Measurements from ENCODE around the gene NRG2. TPM values are rescaled to one million over a fixed set of nuclear protein-coding genes. Genes with fewer than 3 reads are reported as not detected.

NRG2 gene
- total RNA-seq, 1 experiment from 2014 or later, result 0.91 TPM

DNA sequence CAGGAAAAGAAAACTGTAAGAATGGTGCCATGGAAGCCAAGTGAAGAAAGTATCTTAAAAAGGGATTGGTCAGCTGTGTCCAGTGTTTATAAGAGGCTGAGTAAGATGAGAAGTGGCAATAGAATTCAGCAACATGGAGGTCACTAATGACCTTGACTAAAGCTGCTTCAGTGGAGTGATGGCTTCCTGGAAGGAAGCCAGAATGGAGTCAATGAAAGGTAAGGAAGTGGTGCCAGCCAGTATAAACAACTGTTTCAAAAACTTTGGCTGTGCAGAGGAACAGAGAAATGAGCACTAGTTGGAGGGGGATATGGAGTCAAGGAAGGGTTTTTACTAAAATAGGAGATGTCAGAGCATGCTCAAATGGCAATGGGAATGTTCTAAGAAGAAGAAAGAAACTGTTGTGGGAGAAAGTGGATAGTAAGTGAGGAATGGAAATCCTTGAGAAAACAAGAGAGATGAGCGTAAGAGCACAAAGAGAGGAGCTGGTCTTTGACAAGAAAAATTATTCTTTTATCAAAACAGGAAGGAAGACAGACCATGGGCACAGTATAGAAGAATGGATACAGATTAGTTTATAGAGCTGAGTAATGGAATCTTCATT lies 11.1 kb upstream of the NRG2 start:
- ATAC-seq (no peak), DNase-seq (ENCODE audit: low read depth, low spot score) (no peak)
- H2AFZ ChIP-seq (ENCODE audit: low read depth, low read length, poor library complexity, severe bottlenecking), result no peak overlapping the region
- no TSS peak for BruUV-seq (replicated peaks)
- ChIA-PET CTCF (no interaction called here), RAD21 (ENCODE audit: low non-redundant PET in 1 of 2, low total read pairs in 2 of 2, uncharacterized antibody in 2 of 2, unreplicated experiment in 2 of 2) (no interaction called here), POLR2A (no interaction called here)
- no peak overlapping the region for H3K27ac ChIP-seq (ENCODE audit: low read depth, low read length)
- H3K36me3 ChIP-seq (ENCODE audit: control insufficient read depth in 1 of 2, insufficient read depth in 2 of 2, low read length in 2 of 2), result no peaks in the 10 kb centered on the region
- peaks cover 28% of the 10 kb centered on the region for H3K27me3 ChIP-seq (ENCODE audit: insufficient read depth, low read length)
- TF ChIP-seq, protein P1, sequence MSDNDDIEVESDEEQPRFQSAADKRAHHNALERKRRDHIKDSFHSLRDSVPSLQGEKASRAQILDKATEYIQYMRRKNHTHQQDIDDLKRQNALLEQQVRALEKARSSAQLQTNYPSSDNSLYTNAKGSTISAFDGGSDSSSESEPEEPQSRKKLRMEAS (IDR thresholded peaks at IDR 0.05), result no peak
- TF ChIP-seq ELF1 (IDR thresholded peaks at IDR 0.05; ENCODE audit: borderline replicate concordance, low read depth), result no peak
- H3K4me3 ChIP-seq (replicated peaks in 1 of 2; ENCODE audit: low read depth in 1 of 2, low read length in 2 of 2), result no peak overlapping the region
- H3K9me3 ChIP-seq (ENCODE audit: control insufficient read depth in 1 of 2, insufficient read depth in 1 of 2, low read depth in 1 of 2, low read length in 2 of 2), result no peaks in the 10 kb centered on the region
- no peak overlapping the region for H3K4me2 ChIP-seq (ENCODE audit: low read length)
- no peaks in the 10 kb centered on the region for H3K4me1 ChIP-seq (ENCODE audit: control insufficient read depth in 1 of 2, insufficient read depth in 2 of 2, low read length in 2 of 2)
- no peaks in the 10 kb centered on the region for H3K9me2 ChIP-seq (ENCODE audit: insufficient read depth)
- intact Hi-C loops (cut with micrococcal nuclease), result no loop called here
- H4K20me1 ChIP-seq (ENCODE audit: insufficient read depth), result no peaks in the 10 kb centered on the region
- H3K9ac ChIP-seq (ENCODE audit: low read length), result no peak overlapping the region
- H3K79me2 ChIP-seq (ENCODE audit: insufficient read depth, low read length), result no peaks in the 10 kb centered on the region

DNA sequence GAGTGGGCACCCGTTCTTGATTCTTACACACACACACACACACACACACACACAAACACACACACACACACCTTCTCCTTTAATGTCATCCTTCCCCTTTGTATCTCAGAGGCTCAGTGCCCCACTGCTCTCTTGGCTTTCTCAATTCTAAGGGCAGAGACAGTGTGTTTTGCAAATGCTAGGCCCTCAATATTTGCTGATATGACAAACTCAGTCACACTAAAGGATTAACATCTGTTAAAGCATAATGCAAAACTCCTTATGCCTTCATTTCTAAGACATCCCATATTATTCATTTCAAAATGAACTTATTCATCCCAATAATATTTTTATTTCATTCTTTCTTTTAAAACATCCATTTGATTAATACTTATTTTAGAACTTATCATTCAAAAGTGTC lies 8.9 kb upstream of the NRG2 start:
- H4K20me1 ChIP-seq (ENCODE audit: insufficient read depth), result no peaks in the 10 kb centered on the region
- CTCF ChIA-PET, result no interaction called here
- no TSS peak for BruUV-seq (replicated peaks)
- H3K9ac ChIP-seq (ENCODE audit: low read length), result no peak overlapping the region
- H3K4me1 ChIP-seq (ENCODE audit: control insufficient read depth in 1 of 2, insufficient read depth in 2 of 2, low read length in 2 of 2), result no peaks in the 10 kb centered on the region
- POLR2A ChIA-PET, result no interaction called here
- no peak for DNase-seq (ENCODE audit: low read depth, low spot score)
- H3K4me2 ChIP-seq (ENCODE audit: low read length), result no peak overlapping the region
- H3K27me3 ChIP-seq (ENCODE audit: insufficient read depth, low read length), result peaks cover 11% of the 10 kb centered on the region
- no peaks in the 10 kb centered on the region for H3K79me2 ChIP-seq (ENCODE audit: insufficient read depth, low read length)
- H3K27ac ChIP-seq (ENCODE audit: low read depth, low read length), result no peak overlapping the region
- H3K9me3 ChIP-seq (ENCODE audit: control insufficient read depth in 1 of 2, insufficient read depth in 1 of 2, low read depth in 1 of 2, low read length in 2 of 2), result no peaks in the 10 kb centered on the region
- RAD21 ChIA-PET (ENCODE audit: low non-redundant PET in 1 of 2, low total read pairs in 2 of 2, uncharacterized antibody in 2 of 2, unreplicated experiment in 2 of 2), result no interaction called here
- no peaks in the 10 kb centered on the region for H3K9me2 ChIP-seq (ENCODE audit: insufficient read depth)
- ATAC-seq, result no peak
- H3K36me3 ChIP-seq (ENCODE audit: control insufficient read depth in 1 of 2, insufficient read depth in 2 of 2, low read length in 2 of 2), result no peaks in the 10 kb centered on the region
- H2AFZ ChIP-seq (ENCODE audit: low read depth, low read length, poor library complexity, severe bottlenecking), result no peak overlapping the region
- no peak overlapping the region for H3K4me3 ChIP-seq (replicated peaks in 1 of 2; ENCODE audit: low read depth in 1 of 2, low read length in 2 of 2)
- no peak for TF ChIP-seq ZNF274 (IDR thresholded peaks at IDR 0.05; ENCODE audit: low read depth, low read length)
- no peak for TF ChIP-seq CEBPB (IDR thresholded peaks at IDR 0.05; ENCODE audit: low read depth)
- intact Hi-C loops (cut with micrococcal nuclease), result no loop called here
